ENCODE measurements around the gene SETBP1.

DNA sequence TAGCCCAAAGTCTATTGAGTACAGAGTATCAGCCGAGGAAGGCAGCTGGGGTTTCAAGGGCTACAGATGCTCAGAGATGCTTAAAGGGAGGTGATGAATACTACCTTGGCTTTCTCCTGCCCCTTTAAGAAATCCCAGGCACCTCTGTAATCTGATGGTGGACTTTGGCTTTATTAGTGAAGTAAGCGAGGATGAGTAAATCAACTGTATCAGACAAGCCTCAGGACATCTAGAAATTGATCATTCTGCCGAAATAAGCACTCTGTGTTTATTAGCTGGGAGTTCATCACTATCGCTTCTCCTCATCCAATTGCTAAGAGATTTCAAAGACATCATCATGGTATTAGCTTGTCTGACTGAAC, 344.4 kb downstream of the SETBP1 start:
- TF ChIP-seq, protein P1, sequence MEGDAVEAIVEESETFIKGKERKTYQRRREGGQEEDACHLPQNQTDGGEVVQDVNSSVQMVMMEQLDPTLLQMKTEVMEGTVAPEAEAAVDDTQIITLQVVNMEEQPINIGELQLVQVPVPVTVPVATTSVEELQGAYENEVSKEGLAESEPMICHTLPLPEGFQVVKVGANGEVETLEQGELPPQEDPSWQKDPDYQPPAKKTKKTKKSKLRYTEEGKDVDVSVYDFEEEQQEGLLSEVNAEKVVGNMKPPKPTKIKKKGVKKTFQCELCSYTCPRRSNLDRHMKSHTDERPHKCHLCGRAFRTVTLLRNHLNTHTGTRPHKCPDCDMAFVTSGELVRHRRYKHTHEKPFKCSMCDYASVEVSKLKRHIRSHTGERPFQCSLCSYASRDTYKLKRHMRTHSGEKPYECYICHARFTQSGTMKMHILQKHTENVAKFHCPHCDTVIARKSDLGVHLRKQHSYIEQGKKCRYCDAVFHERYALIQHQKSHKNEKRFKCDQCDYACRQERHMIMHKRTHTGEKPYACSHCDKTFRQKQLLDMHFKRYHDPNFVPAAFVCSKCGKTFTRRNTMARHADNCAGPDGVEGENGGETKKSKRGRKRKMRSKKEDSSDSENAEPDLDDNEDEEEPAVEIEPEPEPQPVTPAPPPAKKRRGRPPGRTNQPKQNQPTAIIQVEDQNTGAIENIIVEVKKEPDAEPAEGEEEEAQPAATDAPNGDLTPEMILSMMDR (IDR thresholded peaks at IDR 0.05), result no peak
- no peak for TF ChIP-seq POLR2A (IDR thresholded peaks at IDR 0.05)
